GM12878 (cell line): ENCODE data around the gene AOPEP.

Source experiments
- CREM ChIP-seq: IDR thresholded peaks from 2 replicates; pipeline ENCODE4 v1.6.1; 2014; ENCODE audit warnings: antibody characterized with exemption, low read depth
- CTCF ChIP-seq, 3 experiments: IDR thresholded peaks in 2 of 3; conservative IDR thresholded peaks in 1 of 3; 2 replicates each; pipeline ENCODE4 v1.5.1; 2011; ENCODE audit warnings: low read depth in 3 of 3, low read length in 3 of 3, mild to moderate bottlenecking in 3 of 3, control low read depth in 2 of 3, moderate library complexity in 2 of 3, inconsistent platforms in 1 of 3, mixed read lengths in 1 of 3; ENCODE audit not compliant: control insufficient read depth in 2 of 3, insufficient read depth in 1 of 3; ENCODE audit errors: extremely low read depth in 1 of 3
- EP300 ChIP-seq, 2 experiments: fragments of 150-350 bp in 1 of 2; IDR thresholded peaks; 2 replicates each; pipeline ENCODE4 v1.6.1; 2011 to 2012; ENCODE audit warnings: low read depth in 2 of 2, low read length in 2 of 2, borderline replicate concordance in 1 of 2, improper control_type of control experiment in 1 of 2, inconsistent platforms in 1 of 2; ENCODE audit not compliant: control insufficient read depth in 1 of 2
- ESRRA ChIP-seq: IDR thresholded peaks from 2 replicates; pipeline ENCODE4 v1.6.1; 2012; ENCODE audit warnings: mild to moderate bottlenecking, low read length, improper control_type of control experiment
- PAX5 ChIP-seq: IDR thresholded peaks from 2 replicates; pipeline ENCODE4 v1.6.1; 2011; ENCODE audit warnings: low read depth, low read length, borderline replicate concordance
- POLR2AphosphoS5 ChIP-seq: IDR thresholded peaks from 2 replicates; pipeline ENCODE4 v1.6.1; 2011; ENCODE audit warnings: mild to moderate bottlenecking, low read length, inconsistent platforms
- ZNF274 ChIP-seq: IDR thresholded peaks from one replicate; pipeline ENCODE4 v1.8.0; 2011; ENCODE audit not compliant: insufficient read length, insufficient read depth

GRCh38 chr9:95001720-95002119 lies 275.2 kb downstream of the AOPEP start:
- TF ChIP-seq CREM (no peak), CTCF (IDR thresholded peaks at IDR 0.05 in 2 of 3, conservative IDR thresholded peaks at IDR 0.05 in 1 of 3; ENCODE audit: control insufficient read depth in 2 of 3, extremely low read depth in 1 of 3, insufficient read depth in 1 of 3, low read depth in 3 of 3, low read length in 3 of 3) (no peak), ESRRA (no peak), PAX5 (no peak), ZNF274 (no peak), POLR2AphosphoS5 (no peak), EP300 (IDR thresholded peaks at IDR 0.05; ENCODE audit: borderline replicate concordance in 1 of 2, control insufficient read depth in 1 of 2, low read depth in 2 of 2, low read length in 2 of 2) (no peak)
